PFSK-1 (cell line): Measurements from ENCODE around the gene CD55.

Source experiments
- POLR2AphosphoS5 ChIP-seq: IDR thresholded peaks from 2 replicates; pipeline ENCODE4 v1.6.1; 2012; ENCODE audit warnings: low read depth, mild to moderate bottlenecking, control low read depth, low read length, moderate library complexity
- REST ChIP-seq, 2 experiments: IDR thresholded peaks; 2 replicates each; pipeline versions ENCODE4 v1.6.1 to v1.8.0; 2011 to 2012; ENCODE audit warnings: low read depth in 2 of 2, low read length in 2 of 2, control low read depth in 1 of 2, inconsistent platforms in 1 of 2, mild to moderate bottlenecking in 1 of 2, moderate library complexity in 1 of 2; ENCODE audit not compliant: insufficient read depth in 1 of 2
- SIN3A ChIP-seq: IDR thresholded peaks from 2 replicates; pipeline ENCODE4 v1.6.1; 2012; ENCODE audit warnings: mild to moderate bottlenecking, low read length, moderate library complexity, borderline replicate concordance; ENCODE audit not compliant: insufficient read depth

- no peak for TF ChIP-seq REST (IDR thresholded peaks at IDR 0.05; ENCODE audit: insufficient read depth in 1 of 2, low read depth in 2 of 2, low read length in 2 of 2)
- no peak for TF ChIP-seq POLR2AphosphoS5
- no peak for TF ChIP-seq SIN3A
Observed at GRCh38 chr1:207321790-207322645, 540 bp downstream of the CD55 start.
